GM12875 (cell line): Measurements from ENCODE around the gene PRDX2.

ENCODE experiments used
- H3K4me3 ChIP-seq: one replicate; pipeline ENCODE4 v1.5.1; 2011; ENCODE audit warnings: low read depth, low read length, control low read depth
- TF ChIP-seq, protein P1 (sequence below): IDR thresholded peaks from 2 replicates; pipeline ENCODE4 v1.5.1; 2011; ENCODE audit warnings: low read depth, mild to moderate bottlenecking, control low read depth, inconsistent platforms, low read length, moderate library complexity, borderline replicate concordance; ENCODE audit not compliant: insufficient read depth

Gene PRDX2

DNA sequence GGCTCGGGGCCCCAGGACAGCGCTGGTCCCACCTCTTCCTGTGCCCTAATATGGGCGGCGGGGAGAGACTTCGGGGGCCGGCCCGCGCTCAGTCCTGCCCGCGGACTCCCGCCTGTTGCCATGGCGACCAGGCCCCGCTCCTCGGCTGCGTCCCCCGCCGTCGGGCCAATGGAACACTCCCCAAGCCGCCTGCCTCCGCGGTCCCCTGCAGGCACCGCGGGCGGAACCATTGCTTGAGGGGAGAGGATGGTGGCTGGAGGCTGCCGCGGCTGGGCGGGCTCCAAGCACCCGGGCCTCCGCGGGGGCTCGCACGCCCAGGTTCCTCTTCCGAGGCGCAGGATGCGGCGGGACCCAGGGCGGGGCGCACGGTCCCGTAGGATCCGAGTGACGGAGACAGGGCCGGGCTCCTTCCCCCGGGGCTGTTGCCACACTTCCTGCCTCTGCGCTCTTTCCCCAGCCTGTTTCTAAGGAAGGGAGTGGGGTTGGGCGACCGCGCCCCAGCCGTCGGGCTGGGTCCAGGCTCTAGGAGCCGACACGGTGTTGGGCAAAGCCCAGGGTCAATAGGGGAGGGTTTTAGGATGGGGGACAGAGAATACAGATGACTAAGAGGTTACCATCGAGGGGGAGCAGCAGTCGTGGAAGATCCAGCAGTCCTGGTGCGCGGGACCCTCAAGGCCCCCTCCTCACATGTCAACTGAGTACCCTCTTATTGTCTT, 11.5 kb downstream of the PRDX2 start:
- H3K4me3 ChIP-seq, result peak overlapping the region; percentile 95
- TF ChIP-seq, protein P1, sequence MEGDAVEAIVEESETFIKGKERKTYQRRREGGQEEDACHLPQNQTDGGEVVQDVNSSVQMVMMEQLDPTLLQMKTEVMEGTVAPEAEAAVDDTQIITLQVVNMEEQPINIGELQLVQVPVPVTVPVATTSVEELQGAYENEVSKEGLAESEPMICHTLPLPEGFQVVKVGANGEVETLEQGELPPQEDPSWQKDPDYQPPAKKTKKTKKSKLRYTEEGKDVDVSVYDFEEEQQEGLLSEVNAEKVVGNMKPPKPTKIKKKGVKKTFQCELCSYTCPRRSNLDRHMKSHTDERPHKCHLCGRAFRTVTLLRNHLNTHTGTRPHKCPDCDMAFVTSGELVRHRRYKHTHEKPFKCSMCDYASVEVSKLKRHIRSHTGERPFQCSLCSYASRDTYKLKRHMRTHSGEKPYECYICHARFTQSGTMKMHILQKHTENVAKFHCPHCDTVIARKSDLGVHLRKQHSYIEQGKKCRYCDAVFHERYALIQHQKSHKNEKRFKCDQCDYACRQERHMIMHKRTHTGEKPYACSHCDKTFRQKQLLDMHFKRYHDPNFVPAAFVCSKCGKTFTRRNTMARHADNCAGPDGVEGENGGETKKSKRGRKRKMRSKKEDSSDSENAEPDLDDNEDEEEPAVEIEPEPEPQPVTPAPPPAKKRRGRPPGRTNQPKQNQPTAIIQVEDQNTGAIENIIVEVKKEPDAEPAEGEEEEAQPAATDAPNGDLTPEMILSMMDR, result no peak

GRCh38 chr19:12789098-12789903, 12.3 kb downstream of the PRDX2 start:
- H3K4me3 ChIP-seq, result peak overlapping the region; percentile 95
- TF ChIP-seq, protein P1, result no peak

GRCh38 chr19:12788682-12789097, 12.9 kb downstream of the PRDX2 start:
- TF ChIP-seq, protein P1, result no peak
- H3K4me3 ChIP-seq, result peak overlapping the region; percentile 95

DNA sequence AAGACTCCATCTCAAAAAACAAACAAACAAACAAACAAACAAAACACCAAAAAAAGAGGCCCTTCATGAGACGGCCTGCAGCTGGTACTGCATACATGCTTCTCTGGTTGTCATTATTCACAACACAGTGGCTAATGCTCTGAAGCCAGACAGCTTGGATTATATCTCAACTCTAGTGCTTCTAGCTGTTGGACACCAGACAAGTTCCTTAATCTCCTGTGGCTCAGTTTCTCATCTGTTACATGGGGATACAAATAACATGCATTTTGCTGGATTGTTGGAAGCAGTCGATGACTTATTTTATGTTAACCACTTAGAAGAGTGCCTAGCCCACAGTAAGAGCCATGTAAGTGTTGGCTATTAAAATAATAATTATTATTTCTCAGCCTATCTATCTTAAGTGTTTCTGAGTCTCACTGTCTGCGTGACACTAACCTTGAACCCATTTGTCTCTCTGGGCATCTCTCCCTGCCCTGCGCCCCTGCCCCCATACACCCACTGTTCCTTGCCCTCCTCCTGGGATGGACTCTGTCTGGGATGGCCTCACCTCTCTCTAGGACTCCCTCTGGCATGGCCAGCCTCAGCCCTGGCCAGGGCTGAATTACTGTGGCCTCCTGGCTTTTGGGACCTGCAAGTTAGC, 13.4 kb downstream of the PRDX2 start:
- peak overlapping the region; percentile 95 for H3K4me3 ChIP-seq
- TF ChIP-seq, protein P1, result no peak

- no peak overlapping the region for H3K4me3 ChIP-seq
- TF ChIP-seq, protein P1, result no peak
Measured at GRCh38 chr19:12787458-12787857, 14.1 kb downstream of the PRDX2 start.

DNA sequence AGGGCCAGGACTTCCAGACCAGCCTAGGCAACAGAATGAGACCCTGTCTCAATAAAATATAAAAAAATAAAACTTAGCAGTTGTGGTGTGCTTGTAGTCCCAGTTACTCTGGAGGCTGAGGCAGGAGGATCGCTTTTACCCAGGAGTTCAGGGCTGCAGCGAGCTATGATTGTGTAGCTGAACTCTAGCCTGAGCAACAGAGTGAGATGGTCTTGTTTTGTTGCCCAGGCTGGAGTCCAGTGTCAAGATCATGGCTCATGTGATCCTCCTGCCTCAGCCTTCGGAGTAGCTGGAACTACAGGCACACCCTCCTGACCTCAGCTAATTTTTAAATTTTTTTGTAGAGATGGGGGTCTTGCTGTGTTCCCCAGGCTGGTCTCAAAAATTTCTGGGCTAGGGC, 14.6 kb downstream of the PRDX2 start:
- no peak overlapping the region for H3K4me3 ChIP-seq
- TF ChIP-seq, protein P1, result no peak
